SK-N-SH treated with all-trans-retinoic acid at 6 μM for 48 hours (cell line): ENCODE results near the gene SH3D21.

Experiments
- CSDC2 ChIP-seq: fragments of 250-450 bp; sonication (Bioruptor Pico); IDR thresholded peaks from 2 replicates; pipeline ENCODE4 v1.5.0; 2020; ENCODE audit warnings: mild to moderate bottlenecking, moderate library complexity
- RARB ChIP-seq: fragments of 250-450 bp; sonication (Bioruptor Pico); IDR thresholded peaks from 2 replicates; pipeline ENCODE4 v1.8.0; 2021; ENCODE audit warnings: mild to moderate bottlenecking, moderate library complexity
- ZNF70 ChIP-seq: fragments of 450-650 bp; formaldehyde crosslinking; IDR thresholded peaks from 2 replicates; pipeline ENCODE4 v1.5.0; 2020; ENCODE audit warnings: mild to moderate bottlenecking, moderate library complexity
- TF ChIP-seq, protein P1 (sequence below): fragments of 250-450 bp; sonication (Bioruptor Pico); IDR thresholded peaks from 2 replicates; pipeline ENCODE4 v1.5.1; 2021; ENCODE audit warnings: mild to moderate bottlenecking, moderate library complexity

DNA sequence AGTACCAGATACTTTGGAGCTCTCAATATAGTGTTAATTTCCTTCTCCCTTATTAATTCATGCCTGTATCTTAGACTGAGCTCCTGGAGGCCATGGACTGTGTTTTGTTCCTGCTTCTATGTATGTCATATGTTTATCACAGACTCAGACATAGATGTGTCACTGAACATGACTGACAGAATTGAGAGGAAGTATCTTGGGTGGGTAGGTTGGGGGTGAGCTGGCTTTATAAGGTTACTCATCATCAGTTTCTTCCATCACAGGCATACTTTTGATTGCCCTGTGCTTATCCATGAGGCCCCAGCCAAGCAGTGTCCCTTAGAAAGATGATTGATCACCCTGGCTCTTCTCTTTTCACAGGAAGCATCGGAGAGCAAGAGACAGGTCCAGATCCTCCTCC is 5.6 kb upstream of the SH3D21 start:
- no peak for TF ChIP-seq CSDC2 (CRISPR knock-in tag)
- TF ChIP-seq, protein P1, sequence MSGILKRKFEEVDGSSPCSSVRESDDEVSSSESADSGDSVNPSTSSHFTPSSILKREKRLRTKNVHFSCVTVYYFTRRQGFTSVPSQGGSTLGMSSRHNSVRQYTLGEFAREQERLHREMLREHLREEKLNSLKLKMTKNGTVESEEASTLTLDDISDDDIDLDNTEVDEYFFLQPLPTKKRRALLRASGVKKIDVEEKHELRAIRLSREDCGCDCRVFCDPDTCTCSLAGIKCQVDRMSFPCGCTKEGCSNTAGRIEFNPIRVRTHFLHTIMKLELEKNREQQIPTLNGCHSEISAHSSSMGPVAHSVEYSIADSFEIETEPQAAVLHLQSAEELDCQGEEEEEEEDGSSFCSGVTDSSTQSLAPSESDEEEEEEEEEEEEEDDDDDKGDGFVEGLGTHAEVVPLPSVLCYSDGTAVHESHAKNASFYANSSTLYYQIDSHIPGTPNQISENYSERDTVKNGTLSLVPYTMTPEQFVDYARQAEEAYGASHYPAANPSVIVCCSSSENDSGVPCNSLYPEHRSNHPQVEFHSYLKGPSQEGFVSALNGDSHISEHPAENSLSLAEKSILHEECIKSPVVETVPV, result no peak
- no peak for TF ChIP-seq RARB (CRISPR knock-in tag)
- no peak for TF ChIP-seq ZNF70 (CRISPR knock-in tag)
